BLaER1 treated with 17β-estradiol and CSF1 and Interleukin-3, amounts not matched to agents 10 nM and 100 nM (cell line): Measurements from ENCODE around the gene CDH23.

ENCODE experiments used
- H3K27ac ChIP-seq, 11 experiments: shearing (Covaris generic); formaldehyde crosslinking; 2 replicates each; pipeline ENCODE4 v1.8.1; 2022
- H3K27me3 ChIP-seq, 11 experiments: shearing (Covaris generic); formaldehyde crosslinking; 2 replicates each; pipeline ENCODE4 v1.8.1; 2022
- H3K36me3 ChIP-seq, 11 experiments: shearing (Covaris generic); formaldehyde crosslinking; 2 replicates each; pipeline ENCODE4 v1.8.1; 2022
- H3K4me1 ChIP-seq, 10 experiments: shearing (Covaris generic); formaldehyde crosslinking; 2 replicates each; pipeline ENCODE4 v1.8.1; 2022
- H3K4me2 ChIP-seq, 11 experiments: shearing (Covaris generic); formaldehyde crosslinking; 2 replicates each; pipeline ENCODE4 v1.8.1; 2022
- H3K4me3 ChIP-seq, 10 experiments: shearing (Covaris generic); formaldehyde crosslinking; 2 replicates each; pipeline ENCODE4 v1.8.1; 2022
- H3K9ac ChIP-seq, 11 experiments: shearing (Covaris generic); formaldehyde crosslinking; 2 replicates each; pipeline ENCODE4 v1.8.1; 2022
- H3K9me3 ChIP-seq, 11 experiments: shearing (Covaris generic); formaldehyde crosslinking; replicated peaks in 1 of 11; 2 replicates each; pipeline ENCODE4 v1.8.1; 2022
- H4K20me1 ChIP-seq, 11 experiments: shearing (Covaris generic); formaldehyde crosslinking; 2 replicates each; pipeline ENCODE4 v1.8.1; 2022
- Cebpa-rat ChIP-seq, 11 experiments: shearing (Covaris generic); IDR thresholded peaks; 2 replicates each; pipeline ENCODE4 v1.8.1; 2022

CDH23 gene

GRCh38 chr10:71505862-71506261, 109.1 kb downstream of the CDH23 start:
- Histone ChIP-seq H3K4me1 (peaks cover 10 to 20% (median 14%) of the 10 kb centered on the region in 10 experiments), H4K20me1 (no peaks in the 10 kb centered on the region), H3K27ac (no peak overlapping the region), H3K27me3 (no peaks in the 10 kb centered on the region), H3K36me3 (no peaks in the 10 kb centered on the region), H3K9me3 (no peaks in the 10 kb centered on the region), H3K4me3 (no peak overlapping the region), H3K4me2 (0 out of 22 replicates have a peak overlapping the region, but pooled peaks of 1 of the 11 experiments have one; percentile 57), H3K9ac (no peak overlapping the region)
- no peak for TF ChIP-seq Cebpa-rat (IDR thresholded peaks at IDR 0.05)

GRCh38 chr10:71509444-71509843, 112.7 kb downstream of the CDH23 start:
- no peak overlapping the region for H3K4me3 ChIP-seq
- no peak for TF ChIP-seq Cebpa-rat (IDR thresholded peaks at IDR 0.05)
- H3K4me2 ChIP-seq: no peak overlapping the region
- H3K4me1 ChIP-seq: peaks cover 10 to 24% (median 19%) of the 10 kb centered on the region in 10 experiments
- no peaks in the 10 kb centered on the region for H4K20me1 ChIP-seq
- no peaks in the 10 kb centered on the region for H3K27me3 ChIP-seq
- no peaks in the 10 kb centered on the region for H3K36me3 ChIP-seq
- no peak overlapping the region for H3K27ac ChIP-seq
- no peaks in the 10 kb centered on the region for H3K9me3 ChIP-seq
- H3K9ac ChIP-seq: no peak overlapping the region

DNA sequence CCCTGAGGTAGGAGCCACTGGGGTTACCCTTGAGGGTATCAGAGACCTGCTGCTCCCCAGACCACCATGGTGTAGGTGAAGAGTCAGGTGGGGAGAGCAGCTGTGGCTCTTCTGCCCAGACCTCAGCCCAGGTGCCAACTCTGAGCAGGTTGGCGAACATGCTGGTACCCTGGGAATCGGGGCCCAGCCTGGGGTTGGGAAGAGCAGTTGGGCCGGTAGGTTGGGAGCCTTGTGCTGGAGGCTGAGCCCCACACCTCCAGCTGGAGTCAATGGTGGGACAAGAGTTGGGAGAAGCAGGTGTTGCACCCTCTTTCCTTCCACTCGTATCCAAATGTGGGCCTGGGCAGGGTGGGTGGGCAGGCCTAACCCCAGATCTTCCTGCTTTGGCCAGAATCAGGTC, 114.5 kb downstream of the CDH23 start:
- Histone ChIP-seq H3K9me3 (no peaks in the 10 kb centered on the region), H3K4me3 (no peak overlapping the region), H3K27ac (no peak overlapping the region), H3K4me2 (no peak overlapping the region), H3K4me1 (peaks cover 0 to 12% (median 7%) of the 10 kb centered on the region in 10 experiments; a peak in 10 of 20 replicates), H3K36me3 (no peaks in the 10 kb centered on the region), H3K9ac (no peak overlapping the region), H3K27me3 (no peaks in the 10 kb centered on the region), H4K20me1 (no peaks in the 10 kb centered on the region)
- no peak for TF ChIP-seq Cebpa-rat (IDR thresholded peaks at IDR 0.05)

DNA sequence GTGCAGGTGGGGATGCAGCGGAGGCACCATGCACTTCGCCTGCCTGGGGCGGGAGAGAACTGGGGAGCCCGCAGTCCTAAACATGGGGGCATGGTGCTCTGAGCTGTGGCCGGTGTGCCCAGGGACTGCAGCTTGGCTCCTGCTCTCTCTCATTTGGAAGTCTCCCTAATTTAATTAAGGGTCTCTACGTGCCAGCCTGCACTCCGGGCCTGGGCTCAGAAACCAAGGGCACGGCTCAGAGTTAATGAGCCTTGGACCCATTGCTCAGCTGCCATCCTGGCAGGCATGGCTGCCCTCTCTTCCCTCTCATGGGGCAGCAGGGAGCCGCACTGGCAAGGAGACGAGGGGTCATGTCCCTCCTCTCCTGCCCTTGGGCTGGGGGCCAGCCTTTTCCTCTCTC, 115.6 kb downstream of the CDH23 start:
- peaks cover 0 to 12% (median 7%) of the 10 kb centered on the region in 10 experiments; a peak in 10 of 20 replicates for H3K4me1 ChIP-seq
- no peaks in the 10 kb centered on the region for H3K27me3 ChIP-seq
- no peaks in the 10 kb centered on the region for H4K20me1 ChIP-seq
- H3K27ac ChIP-seq: no peak overlapping the region
- H3K9me3 ChIP-seq: no peaks in the 10 kb centered on the region
- H3K4me2 ChIP-seq: no peak overlapping the region
- 0 out of 22 replicates have a peak overlapping the region, but pooled peaks of 1 of the 11 experiments have one; percentile 5 for H3K9ac ChIP-seq
- H3K36me3 ChIP-seq: no peaks in the 10 kb centered on the region
- TF ChIP-seq Cebpa-rat (IDR thresholded peaks at IDR 0.05): no peak
- no peak overlapping the region for H3K4me3 ChIP-seq

DNA sequence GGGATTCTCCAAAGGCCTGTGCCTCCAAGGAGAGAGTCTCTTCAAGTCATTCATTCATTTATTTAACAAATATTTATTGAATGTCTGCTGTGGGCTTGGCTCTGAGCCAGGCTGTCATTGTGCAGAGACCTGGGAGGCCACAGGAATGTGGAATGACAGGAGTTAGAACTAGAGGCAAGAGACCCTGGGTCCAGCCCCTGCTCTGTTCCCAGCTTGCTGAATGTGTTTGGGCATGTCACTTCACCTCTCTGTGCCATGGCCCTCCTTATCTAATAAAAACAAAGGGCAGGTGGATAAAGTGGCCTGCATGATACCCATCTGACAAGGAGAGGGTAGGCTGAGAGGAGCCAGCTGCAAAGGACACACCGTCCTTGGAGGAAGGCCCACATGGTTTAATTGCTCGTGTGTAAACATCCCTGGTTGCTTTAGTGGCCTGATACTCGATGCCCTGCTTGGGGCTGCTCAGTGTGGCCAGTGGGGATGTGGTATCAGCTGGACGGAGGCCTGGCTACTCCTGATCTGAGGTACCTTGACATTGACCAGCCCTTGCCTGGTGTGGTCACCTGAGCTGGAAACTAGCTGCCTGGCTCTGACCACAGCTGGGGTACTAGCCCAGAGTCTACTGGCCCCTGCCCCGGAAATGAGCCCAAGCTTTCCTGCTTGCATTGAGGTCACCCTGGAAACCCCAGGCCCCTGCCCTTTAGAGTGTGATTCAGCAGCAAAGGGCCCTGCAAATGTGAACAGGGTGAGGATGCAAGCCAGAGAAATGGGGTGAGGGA, 116.2 kb downstream of the CDH23 start:
- Histone ChIP-seq H3K27ac (no peak overlapping the region), H3K36me3 (no peaks in the 10 kb centered on the region), H3K4me3 (no peak overlapping the region), H3K9ac (no peak overlapping the region), H3K27me3 (no peaks in the 10 kb centered on the region), H3K4me2 (peak overlapping the region in 1 of 11 experiments; percentile 64; a peak in 1 of 22 replicates), H3K9me3 (no peaks in the 10 kb centered on the region), H3K4me1 (peaks cover 0 to 12% (median 7%) of the 10 kb centered on the region in 10 experiments; a peak in 10 of 20 replicates), H4K20me1 (no peaks in the 10 kb centered on the region)
- TF ChIP-seq Cebpa-rat (IDR thresholded peaks at IDR 0.05): no peak

- no peak overlapping the region for H3K9ac ChIP-seq
- H3K27ac ChIP-seq: no peak overlapping the region
- H3K4me1 ChIP-seq: peaks cover 0 to 12% (median 7%) of the 10 kb centered on the region in 10 experiments; a peak in 10 of 20 replicates
- peak overlapping the region in 2 of 11 experiments; percentile 6 to 64; a peak in 2 of 22 replicates for H3K4me2 ChIP-seq
- H3K36me3 ChIP-seq: no peaks in the 10 kb centered on the region
- no peaks in the 10 kb centered on the region for H4K20me1 ChIP-seq
- no peak for TF ChIP-seq Cebpa-rat (IDR thresholded peaks at IDR 0.05)
- H3K4me3 ChIP-seq: no peak overlapping the region
- H3K9me3 ChIP-seq: no peaks in the 10 kb centered on the region
- no peaks in the 10 kb centered on the region for H3K27me3 ChIP-seq
Measured at GRCh38 chr10:71513540-71513853, 116.8 kb downstream of the CDH23 start.

DNA sequence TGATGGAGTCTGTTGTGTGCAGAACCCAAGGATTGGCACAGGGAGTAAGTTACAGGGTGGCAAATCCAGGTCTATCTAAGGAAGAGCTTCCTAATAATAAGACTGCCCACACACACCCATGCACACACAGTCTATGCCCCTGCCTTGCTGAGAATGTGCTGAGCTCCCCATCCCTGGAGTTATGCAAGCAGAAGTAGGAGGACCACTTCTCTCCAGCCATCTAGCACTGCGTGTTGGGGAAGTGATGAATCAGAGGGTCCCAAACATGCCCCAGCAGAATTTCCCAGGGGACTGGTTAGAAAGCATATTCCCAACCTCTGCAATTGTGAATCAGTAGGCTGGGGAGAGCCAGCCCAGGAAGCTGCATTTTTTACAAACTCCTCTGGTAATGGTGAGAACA, 117.2 kb downstream of the CDH23 start:
- Histone ChIP-seq H3K9me3 (no peaks in the 10 kb centered on the region), H3K27me3 (no peaks in the 10 kb centered on the region), H3K9ac (no peak overlapping the region), H3K4me1 (peaks cover 0 to 12% (median 7%) of the 10 kb centered on the region in 10 experiments; a peak in 10 of 20 replicates), H3K27ac (no peak overlapping the region), H4K20me1 (no peaks in the 10 kb centered on the region), H3K4me3 (no peak overlapping the region), H3K4me2 (peak overlapping the region in 3 of 11 experiments; percentile 6 to 64 (median 6); a peak in 3 of 22 replicates), H3K36me3 (no peaks in the 10 kb centered on the region)
- no peak for TF ChIP-seq Cebpa-rat (IDR thresholded peaks at IDR 0.05)

DNA sequence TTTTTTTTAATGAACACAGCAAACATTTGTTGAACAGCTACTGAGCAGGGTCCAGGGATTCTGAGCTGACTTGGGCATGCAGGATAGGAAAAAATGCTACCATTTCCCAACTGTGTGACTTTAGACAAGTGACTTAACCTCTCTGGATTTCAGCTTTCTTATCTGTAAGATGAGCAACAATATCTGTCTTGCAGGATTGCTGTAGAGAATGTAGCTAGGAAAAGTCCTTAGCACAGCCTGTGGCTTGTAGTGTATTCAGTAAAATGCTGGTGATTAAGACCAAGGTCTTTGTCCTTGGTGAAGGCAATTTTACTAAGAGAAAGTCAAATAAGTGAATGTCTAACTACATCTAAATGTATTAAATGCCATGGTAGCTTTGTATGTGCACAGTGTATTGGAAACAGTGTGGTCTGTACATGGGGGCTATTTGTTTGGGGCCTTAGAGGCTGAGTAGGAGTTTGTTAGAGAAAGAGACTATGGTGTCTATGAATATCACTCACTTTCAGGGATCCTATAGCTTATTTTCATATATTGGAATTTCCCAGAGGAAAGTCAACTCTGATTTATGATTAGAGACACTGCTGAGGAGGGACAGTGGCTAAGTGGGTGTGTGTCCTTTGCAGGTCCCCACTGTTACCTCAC, 118.9 kb downstream of the CDH23 start:
- H3K4me1 ChIP-seq: peaks cover 0 to 12% (median 7%) of the 10 kb centered on the region in 10 experiments; a peak in 10 of 20 replicates
- H3K9ac ChIP-seq: no peak overlapping the region
- H3K27ac ChIP-seq: no peak overlapping the region
- TF ChIP-seq Cebpa-rat (IDR thresholded peaks at IDR 0.05): no peak
- H3K9me3 ChIP-seq: no peaks in the 10 kb centered on the region
- no peak overlapping the region for H3K4me3 ChIP-seq
- no peak overlapping the region for H3K4me2 ChIP-seq
- no peaks in the 10 kb centered on the region for H3K27me3 ChIP-seq
- no peaks in the 10 kb centered on the region for H4K20me1 ChIP-seq
- H3K36me3 ChIP-seq: no peaks in the 10 kb centered on the region

GRCh38 chr10:71516890-71517289, 120.2 kb downstream of the CDH23 start:
- H3K27me3 ChIP-seq: no peaks in the 10 kb centered on the region
- H3K27ac ChIP-seq: no peak overlapping the region
- TF ChIP-seq Cebpa-rat (IDR thresholded peaks at IDR 0.05): no peak
- H3K9ac ChIP-seq: no peak overlapping the region
- no peaks in the 10 kb centered on the region for H3K9me3 ChIP-seq
- H4K20me1 ChIP-seq: no peaks in the 10 kb centered on the region
- peaks cover 10 to 20% (median 14%) of the 10 kb centered on the region in 10 experiments; a peak in 19 of 20 replicates for H3K4me1 ChIP-seq
- H3K4me3 ChIP-seq: no peak overlapping the region
- no peak overlapping the region for H3K4me2 ChIP-seq
- H3K36me3 ChIP-seq: no peaks in the 10 kb centered on the region
